GM12874 (cell line): ENCODE results near the gene CHST10.

ENCODE experiments used
- TF ChIP-seq, protein P1 (sequence below): IDR thresholded peaks from 2 replicates; pipeline ENCODE4 v1.5.1; 2011; ENCODE audit warnings: low read depth, mild to moderate bottlenecking, control low read depth, low read length, moderate library complexity; ENCODE audit not compliant: insufficient read depth

Gene CHST10

GRCh38 chr2:100412881-100413321, 4.6 kb downstream of the CHST10 start:
- TF ChIP-seq, protein P1, sequence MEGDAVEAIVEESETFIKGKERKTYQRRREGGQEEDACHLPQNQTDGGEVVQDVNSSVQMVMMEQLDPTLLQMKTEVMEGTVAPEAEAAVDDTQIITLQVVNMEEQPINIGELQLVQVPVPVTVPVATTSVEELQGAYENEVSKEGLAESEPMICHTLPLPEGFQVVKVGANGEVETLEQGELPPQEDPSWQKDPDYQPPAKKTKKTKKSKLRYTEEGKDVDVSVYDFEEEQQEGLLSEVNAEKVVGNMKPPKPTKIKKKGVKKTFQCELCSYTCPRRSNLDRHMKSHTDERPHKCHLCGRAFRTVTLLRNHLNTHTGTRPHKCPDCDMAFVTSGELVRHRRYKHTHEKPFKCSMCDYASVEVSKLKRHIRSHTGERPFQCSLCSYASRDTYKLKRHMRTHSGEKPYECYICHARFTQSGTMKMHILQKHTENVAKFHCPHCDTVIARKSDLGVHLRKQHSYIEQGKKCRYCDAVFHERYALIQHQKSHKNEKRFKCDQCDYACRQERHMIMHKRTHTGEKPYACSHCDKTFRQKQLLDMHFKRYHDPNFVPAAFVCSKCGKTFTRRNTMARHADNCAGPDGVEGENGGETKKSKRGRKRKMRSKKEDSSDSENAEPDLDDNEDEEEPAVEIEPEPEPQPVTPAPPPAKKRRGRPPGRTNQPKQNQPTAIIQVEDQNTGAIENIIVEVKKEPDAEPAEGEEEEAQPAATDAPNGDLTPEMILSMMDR, result no peak

GRCh38 chr2:100412466-100412865, 5.0 kb downstream of the CHST10 start:
- TF ChIP-seq, protein P1, result no peak

GRCh38 chr2:100411841-100412292, 5.6 kb downstream of the CHST10 start:
- TF ChIP-seq, protein P1, result no peak

DNA sequence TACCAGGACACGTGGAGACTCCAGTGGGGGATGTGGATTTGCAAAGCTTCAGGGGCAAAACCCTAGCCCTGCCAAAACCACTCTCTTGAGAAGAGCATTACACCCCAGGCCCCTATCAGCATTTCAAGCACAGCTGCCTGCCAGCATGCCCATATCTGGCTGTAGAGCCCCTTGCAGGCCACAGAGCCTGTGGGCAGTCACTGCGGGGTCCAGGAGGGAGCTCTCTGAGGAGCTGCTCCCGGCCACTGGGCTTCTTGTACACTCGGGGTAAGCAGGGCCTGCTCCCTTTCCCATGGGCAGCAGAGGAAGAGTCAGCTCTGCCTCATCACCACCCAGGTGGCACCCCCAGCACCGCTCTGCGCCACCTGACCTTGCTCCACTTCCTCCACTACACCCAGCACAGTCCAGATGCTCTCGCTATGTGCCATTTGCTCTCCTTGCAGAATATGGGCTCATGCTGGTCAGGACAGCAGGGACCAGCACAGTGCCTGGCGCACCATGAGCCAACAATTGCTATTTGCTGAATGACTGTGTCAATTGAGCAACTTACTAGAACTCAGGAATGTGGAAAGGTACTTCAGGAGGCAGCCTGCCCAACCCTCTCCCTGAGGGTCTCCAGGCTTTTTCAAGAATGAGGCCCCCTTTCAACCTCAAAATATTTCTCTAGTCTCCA, 7.4 kb downstream of the CHST10 start:
- TF ChIP-seq, protein P1, result no peak

GRCh38 chr2:100409461-100409860, 8.0 kb downstream of the CHST10 start:
- TF ChIP-seq, protein P1, result no peak

GRCh38 chr2:100408941-100409340, 8.5 kb downstream of the CHST10 start:
- TF ChIP-seq, protein P1, result no peak

DNA sequence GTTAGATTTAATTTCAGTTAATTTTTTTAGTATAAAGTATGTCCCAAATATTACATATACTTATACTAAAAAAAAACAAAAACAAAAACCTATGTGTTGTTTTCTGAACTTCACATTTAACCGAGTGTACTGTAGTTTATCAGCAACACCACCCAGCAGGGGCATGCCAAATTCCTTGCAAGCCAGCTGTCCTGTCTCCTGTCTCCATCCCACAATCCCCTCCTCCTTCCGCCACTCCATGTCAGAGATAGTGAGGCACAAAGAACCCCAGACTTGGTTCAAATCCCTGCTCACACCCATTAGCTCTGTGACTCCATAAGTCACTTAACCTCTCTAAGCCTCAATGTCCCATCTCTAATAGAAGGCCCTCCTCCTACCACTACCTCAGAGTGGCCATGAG, 9.4 kb downstream of the CHST10 start:
- TF ChIP-seq, protein P1, result no peak
